ENCODE data around the gene SEMA4G.

The SEMA4G gene

DNA sequence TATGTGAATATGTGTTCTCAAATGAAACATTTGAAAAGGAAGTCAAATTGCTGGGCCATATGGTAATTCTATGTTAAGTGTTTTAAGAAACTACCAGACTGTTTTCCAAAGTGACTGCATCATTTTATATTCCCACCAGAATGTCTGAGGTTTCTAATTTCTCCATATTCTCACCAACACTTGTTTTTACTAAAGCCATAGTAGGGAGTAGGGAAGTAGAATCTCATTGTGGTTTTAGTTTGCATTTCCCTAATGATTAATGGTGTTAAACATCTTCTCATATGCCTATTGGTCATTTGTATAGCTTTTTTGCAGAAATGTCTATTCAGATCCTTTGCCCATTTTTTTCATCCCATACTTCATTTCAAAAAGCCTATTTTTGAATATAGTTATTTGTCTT lies 9.1 kb upstream of the SEMA4G start:
- no peak overlapping the region for H3K4me3 ChIP-seq (ENCODE audit: low read length)
- no peaks in the 10 kb centered on the region for H3K27me3 ChIP-seq (ENCODE audit: insufficient read depth, low read length)
- no peaks in the 10 kb centered on the region for H3K4me1 ChIP-seq (ENCODE audit: insufficient read depth, low read length)
- no peak overlapping the region for H3K9ac ChIP-seq (ENCODE audit: low read depth, low read length)
- H3K27ac ChIP-seq (ENCODE audit: low read length), result no peak overlapping the region
- peaks cover 73% of the 10 kb centered on the region for H3K36me3 ChIP-seq (ENCODE audit: insufficient read depth, low read depth, low read length)
- no peaks in the 10 kb centered on the region for H3K9me3 ChIP-seq (ENCODE audit: insufficient read depth, low read depth, low read length)

DNA sequence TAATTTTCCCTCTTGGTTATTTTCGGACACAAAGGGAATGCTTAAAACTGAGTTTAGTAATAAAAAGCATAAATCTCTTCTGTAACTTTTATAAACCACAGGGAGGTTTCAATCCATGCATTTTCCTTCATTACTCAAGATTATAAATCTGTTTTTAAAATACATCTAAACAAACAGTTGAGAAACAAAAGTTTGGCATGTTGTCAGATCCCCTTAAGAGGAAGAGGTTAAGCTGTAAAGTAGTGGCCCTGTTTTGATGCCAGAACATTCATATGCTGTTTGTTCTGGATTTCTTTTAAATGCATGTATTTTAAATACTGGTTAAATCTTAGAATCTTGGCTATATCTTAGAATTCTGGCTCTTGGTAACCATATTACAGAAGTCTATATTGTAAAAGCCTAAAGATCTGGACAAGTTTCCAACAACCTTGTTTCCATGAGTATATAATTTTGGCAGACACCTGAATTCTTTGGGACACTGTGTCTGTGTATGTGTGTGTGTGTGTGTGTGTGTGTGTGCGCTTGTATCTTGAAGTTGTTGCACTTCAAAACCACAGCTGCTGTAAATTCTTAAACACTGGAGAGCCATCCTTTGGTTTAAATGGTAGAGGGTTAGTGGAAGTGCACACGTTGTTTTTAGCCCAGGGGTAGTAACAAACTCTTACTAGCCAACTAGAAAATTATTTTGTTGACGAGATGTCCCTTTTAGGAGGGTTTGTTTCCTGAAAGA lies 6.8 kb upstream of the SEMA4G start:
- no peaks in the 10 kb centered on the region for H3K27me3 ChIP-seq (ENCODE audit: insufficient read depth, low read length)
- H3K9me3 ChIP-seq (ENCODE audit: insufficient read depth, low read depth, low read length), result no peaks in the 10 kb centered on the region
- no peaks in the 10 kb centered on the region for H3K4me1 ChIP-seq (ENCODE audit: insufficient read depth, low read length)
- H3K27ac ChIP-seq (ENCODE audit: low read length), result no peak overlapping the region
- no peak overlapping the region for H3K4me3 ChIP-seq (ENCODE audit: low read length)
- peaks cover 64% of the 10 kb centered on the region for H3K36me3 ChIP-seq (ENCODE audit: insufficient read depth, low read depth, low read length)
- H3K9ac ChIP-seq (ENCODE audit: low read depth, low read length), result no peak overlapping the region

DNA sequence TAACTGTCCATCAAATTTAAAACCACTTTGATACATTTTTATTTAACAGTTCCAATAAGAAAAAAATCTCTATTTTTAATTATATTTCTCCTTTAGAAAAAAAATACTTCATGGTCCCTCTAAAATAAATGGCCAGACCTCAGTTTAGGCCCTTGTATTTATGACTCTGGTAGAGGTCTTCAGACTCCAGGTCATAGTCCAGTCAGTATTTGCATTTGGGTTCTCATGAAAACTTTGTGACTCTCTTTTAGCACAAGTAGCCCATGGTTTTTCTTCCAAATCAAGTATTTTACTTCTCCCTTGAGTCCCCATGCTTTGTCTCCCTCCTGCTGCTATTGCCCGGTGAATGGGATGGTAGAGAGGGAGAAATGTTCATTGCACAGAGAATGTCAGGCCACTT lies 5.5 kb upstream of the SEMA4G start:
- Histone ChIP-seq H3K4me1 (ENCODE audit: insufficient read depth, low read length) (no peaks in the 10 kb centered on the region), H3K9ac (ENCODE audit: low read depth, low read length) (no peak overlapping the region), H3K27ac (ENCODE audit: low read length) (no peak overlapping the region), H3K36me3 (ENCODE audit: insufficient read depth, low read depth, low read length) (peaks cover 54% of the 10 kb centered on the region), H3K27me3 (ENCODE audit: insufficient read depth, low read length) (peaks cover 6% of the 10 kb centered on the region; the same call in 1 of the 2 replicates), H3K4me3 (ENCODE audit: low read length) (no peak overlapping the region), H3K9me3 (ENCODE audit: insufficient read depth, low read depth, low read length) (no peaks in the 10 kb centered on the region)

DNA sequence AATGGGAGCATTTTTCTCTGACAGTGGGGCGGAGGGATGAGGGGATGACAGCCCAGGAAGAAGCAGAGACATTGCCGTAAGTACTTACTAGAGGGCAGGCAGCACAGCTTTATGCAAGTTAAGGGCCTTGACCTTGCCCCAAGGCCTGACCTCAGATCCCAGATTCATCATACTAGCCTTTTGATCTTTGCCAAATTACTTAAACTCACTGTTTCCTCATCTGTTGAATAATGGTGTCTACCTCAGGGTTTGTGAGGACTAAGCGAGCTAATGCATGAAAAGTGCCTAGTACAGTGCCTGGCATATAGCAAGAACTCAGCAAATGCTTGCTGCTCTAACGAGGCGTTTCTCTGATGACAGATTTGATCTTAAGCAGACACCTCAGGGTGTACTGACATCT lies 3.5 kb upstream of the SEMA4G start:
- H3K4me3 ChIP-seq (ENCODE audit: low read length), result no peak overlapping the region
- no peaks in the 10 kb centered on the region for H3K9me3 ChIP-seq (ENCODE audit: insufficient read depth, low read depth, low read length)
- H3K4me1 ChIP-seq (ENCODE audit: insufficient read depth, low read length), result no peaks in the 10 kb centered on the region
- no peak overlapping the region for H3K9ac ChIP-seq (ENCODE audit: low read depth, low read length)
- H3K27me3 ChIP-seq (ENCODE audit: insufficient read depth, low read length), result peaks cover 13% of the 10 kb centered on the region
- peaks cover 34% of the 10 kb centered on the region for H3K36me3 ChIP-seq (ENCODE audit: insufficient read depth, low read depth, low read length)
- H3K27ac ChIP-seq (ENCODE audit: low read length), result no peak overlapping the region

DNA sequence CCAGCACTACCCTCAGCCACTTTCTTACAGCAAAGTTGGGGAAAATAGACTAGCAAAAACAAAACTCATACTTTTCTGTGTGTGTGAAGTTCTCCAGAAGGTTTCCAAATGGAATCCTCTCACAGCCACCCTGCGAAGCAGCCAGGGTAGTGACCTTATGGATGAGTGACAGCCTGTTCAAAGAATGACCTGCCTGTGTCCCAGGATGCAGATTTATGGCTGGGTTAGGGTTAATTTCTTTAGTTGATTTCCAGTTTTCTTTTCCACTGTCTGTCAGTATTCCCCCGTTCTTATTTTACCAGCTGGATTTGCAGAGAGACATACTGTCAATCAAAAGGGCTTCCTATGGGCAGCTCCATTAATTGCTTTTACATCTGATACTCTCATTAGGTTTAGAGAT lies 2.4 kb upstream of the SEMA4G start:
- no peak overlapping the region for H3K9ac ChIP-seq (ENCODE audit: low read depth, low read length)
- no peak overlapping the region for H3K27ac ChIP-seq (ENCODE audit: low read length)
- no peak overlapping the region for H3K4me3 ChIP-seq (ENCODE audit: low read length)
- no peaks in the 10 kb centered on the region for H3K9me3 ChIP-seq (ENCODE audit: insufficient read depth, low read depth, low read length)
- peaks cover 28% of the 10 kb centered on the region for H3K36me3 ChIP-seq (ENCODE audit: insufficient read depth, low read depth, low read length)
- H3K27me3 ChIP-seq (ENCODE audit: insufficient read depth, low read length), result peaks cover 13% of the 10 kb centered on the region
- no peaks in the 10 kb centered on the region for H3K4me1 ChIP-seq (ENCODE audit: insufficient read depth, low read length)

DNA sequence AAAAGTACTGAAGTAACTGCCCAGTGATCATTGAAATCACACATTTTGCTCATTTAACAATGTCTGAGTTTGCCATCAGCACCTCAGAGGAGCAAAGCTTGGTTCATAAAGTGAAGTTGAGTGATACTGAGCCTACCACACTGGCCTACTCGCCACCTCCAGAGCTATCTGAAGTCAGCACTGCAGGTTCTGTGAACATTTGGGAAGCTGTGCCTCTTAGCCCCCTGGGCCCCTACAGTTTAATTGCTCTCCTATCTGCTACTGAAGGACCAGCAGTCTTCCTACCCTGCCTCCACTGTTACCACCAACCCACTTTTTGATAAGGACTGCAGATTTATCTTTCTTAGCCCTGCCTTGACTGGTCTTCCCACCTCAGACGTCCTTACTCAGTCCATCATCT lies 2.0 kb upstream of the SEMA4G start:
- Histone ChIP-seq H3K9ac (ENCODE audit: low read depth, low read length) (no peak overlapping the region), H3K27ac (ENCODE audit: low read length) (no peak overlapping the region), H3K36me3 (ENCODE audit: insufficient read depth, low read depth, low read length) (peaks cover 24% of the 10 kb centered on the region), H3K4me3 (ENCODE audit: low read length) (no peak overlapping the region), H3K4me1 (ENCODE audit: insufficient read depth, low read length) (no peaks in the 10 kb centered on the region), H3K27me3 (ENCODE audit: insufficient read depth, low read length) (peaks cover 13% of the 10 kb centered on the region), H3K9me3 (ENCODE audit: insufficient read depth, low read depth, low read length) (no peaks in the 10 kb centered on the region)

DNA sequence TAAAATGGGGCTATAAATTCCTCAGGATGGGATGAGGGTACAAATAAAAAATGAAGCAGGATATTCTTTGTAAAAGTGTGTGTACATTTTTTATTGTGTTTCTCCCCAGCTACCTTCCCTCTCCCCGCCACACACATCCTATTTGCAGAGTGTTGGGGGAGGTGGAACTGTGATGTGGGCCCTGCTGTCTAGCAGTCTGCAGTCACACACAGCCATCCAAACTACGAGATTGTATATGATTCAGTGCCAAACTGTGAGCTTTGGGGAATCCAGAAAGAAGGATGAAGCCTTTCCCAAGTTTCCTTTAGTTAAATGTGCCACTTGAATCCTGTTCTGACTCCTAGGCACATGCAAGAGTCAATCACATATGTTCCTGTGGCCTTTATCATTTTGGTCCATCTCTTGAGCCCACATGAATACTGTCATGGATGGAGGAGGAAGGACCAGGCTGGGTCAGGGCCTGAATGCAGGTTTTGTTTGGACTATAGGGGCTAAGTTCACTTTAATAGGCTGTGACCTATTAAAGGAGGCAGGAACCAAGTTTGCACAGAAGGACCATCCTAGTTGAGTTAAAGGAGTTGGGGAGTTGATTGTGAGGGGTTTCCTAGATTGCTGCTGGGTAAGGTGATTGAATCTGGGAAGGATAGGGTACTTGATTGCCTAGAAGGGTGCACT lies 1.1 kb upstream of the SEMA4G start:
- Histone ChIP-seq H3K9ac (ENCODE audit: low read depth, low read length) (no peak overlapping the region; the same call in 1 of the 2 replicates), H3K4me1 (ENCODE audit: insufficient read depth, low read length) (no peaks in the 10 kb centered on the region), H3K27ac (ENCODE audit: low read length) (no peak overlapping the region), H3K4me3 (ENCODE audit: low read length) (peak overlapping the region; percentile 66; the same call in 1 of the 2 replicates), H3K36me3 (ENCODE audit: insufficient read depth, low read depth, low read length) (peaks cover 15% of the 10 kb centered on the region), H3K27me3 (ENCODE audit: insufficient read depth, low read length) (peaks cover 13% of the 10 kb centered on the region), H3K9me3 (ENCODE audit: insufficient read depth, low read depth, low read length) (no peaks in the 10 kb centered on the region)

DNA sequence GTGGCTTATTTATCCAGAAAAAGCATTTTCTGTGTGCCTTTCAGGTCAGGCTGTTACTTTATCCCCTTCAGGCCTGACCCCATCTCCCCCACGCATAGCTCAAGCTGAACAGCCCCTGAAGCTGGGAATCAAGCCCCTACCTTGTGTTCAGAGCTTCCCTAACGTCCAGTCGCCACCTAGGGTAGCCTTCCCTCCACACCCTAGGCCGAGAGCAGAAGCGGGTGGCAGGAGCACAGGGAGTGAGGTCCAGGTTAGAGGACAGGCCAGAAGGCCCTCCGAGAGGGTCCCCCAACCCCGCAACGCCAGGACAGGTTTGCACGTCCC lies 479 bp upstream of the SEMA4G start:
- no peaks in the 10 kb centered on the region for H3K9me3 ChIP-seq (ENCODE audit: insufficient read depth, low read depth, low read length)
- H3K4me1 ChIP-seq (ENCODE audit: insufficient read depth, low read length), result no peaks in the 10 kb centered on the region
- peaks cover 11% of the 10 kb centered on the region for H3K36me3 ChIP-seq (ENCODE audit: insufficient read depth, low read depth, low read length)
- peak overlapping the region; percentile 33; the same call in 1 of the 2 replicates for H3K9ac ChIP-seq (ENCODE audit: low read depth, low read length)
- H3K4me3 ChIP-seq (ENCODE audit: low read length), result peak overlapping the region; percentile 66
- peaks cover 13% of the 10 kb centered on the region for H3K27me3 ChIP-seq (ENCODE audit: insufficient read depth, low read length)
- no peak overlapping the region for H3K27ac ChIP-seq (ENCODE audit: low read length)

DNA sequence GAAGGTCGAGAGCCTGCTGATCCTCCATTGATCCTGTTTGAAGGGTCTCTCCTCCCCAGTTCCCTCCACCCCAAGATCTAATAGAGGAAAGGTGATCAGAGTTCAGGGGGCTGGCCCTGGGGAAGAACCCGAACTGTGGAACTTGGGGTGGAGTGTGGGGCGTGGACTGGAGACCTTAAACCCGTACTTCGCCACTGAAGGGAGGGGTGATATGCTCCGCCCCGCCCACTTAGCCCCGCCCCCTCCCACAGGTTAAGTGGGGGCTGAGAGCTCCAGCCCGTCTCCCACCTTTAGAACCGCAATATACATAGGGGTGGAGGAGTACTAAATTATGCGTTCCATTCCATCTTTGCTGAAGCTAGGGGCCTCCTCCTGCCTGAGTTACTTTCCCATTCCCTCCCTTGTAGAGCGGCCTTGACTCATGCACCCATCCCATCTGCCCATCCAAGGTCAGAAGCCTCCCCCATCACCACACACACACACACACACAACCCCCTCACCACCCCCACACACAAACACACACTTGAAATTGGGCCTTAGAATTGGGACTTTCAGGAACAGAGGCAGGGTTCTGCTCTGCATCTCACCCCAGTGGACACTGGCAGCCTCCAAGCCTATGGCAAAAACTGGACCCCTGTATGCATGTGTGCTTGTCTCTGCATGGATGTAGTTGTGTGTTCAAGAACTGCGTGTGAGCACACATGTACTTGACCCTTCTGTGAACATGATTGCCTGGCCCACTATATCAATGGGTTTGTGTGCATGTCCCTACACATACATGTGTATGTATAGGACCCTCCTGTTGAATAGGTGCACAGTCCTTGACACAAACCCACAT lies 991 bp downstream of the SEMA4G start:
- Histone ChIP-seq H3K9me3 (ENCODE audit: insufficient read depth, low read depth, low read length) (no peaks in the 10 kb centered on the region), H3K9ac (ENCODE audit: low read depth, low read length) (peak overlapping the region; percentile 13; the same call in 1 of the 2 replicates), H3K4me3 (ENCODE audit: low read length) (peak overlapping the region; percentile 78), H3K36me3 (ENCODE audit: insufficient read depth, low read depth, low read length) (peaks cover 5% of the 10 kb centered on the region), H3K4me1 (ENCODE audit: insufficient read depth, low read length) (no peaks in the 10 kb centered on the region), H3K27me3 (ENCODE audit: insufficient read depth, low read length) (peaks cover 13% of the 10 kb centered on the region), H3K27ac (ENCODE audit: low read length) (no peak overlapping the region)

DNA sequence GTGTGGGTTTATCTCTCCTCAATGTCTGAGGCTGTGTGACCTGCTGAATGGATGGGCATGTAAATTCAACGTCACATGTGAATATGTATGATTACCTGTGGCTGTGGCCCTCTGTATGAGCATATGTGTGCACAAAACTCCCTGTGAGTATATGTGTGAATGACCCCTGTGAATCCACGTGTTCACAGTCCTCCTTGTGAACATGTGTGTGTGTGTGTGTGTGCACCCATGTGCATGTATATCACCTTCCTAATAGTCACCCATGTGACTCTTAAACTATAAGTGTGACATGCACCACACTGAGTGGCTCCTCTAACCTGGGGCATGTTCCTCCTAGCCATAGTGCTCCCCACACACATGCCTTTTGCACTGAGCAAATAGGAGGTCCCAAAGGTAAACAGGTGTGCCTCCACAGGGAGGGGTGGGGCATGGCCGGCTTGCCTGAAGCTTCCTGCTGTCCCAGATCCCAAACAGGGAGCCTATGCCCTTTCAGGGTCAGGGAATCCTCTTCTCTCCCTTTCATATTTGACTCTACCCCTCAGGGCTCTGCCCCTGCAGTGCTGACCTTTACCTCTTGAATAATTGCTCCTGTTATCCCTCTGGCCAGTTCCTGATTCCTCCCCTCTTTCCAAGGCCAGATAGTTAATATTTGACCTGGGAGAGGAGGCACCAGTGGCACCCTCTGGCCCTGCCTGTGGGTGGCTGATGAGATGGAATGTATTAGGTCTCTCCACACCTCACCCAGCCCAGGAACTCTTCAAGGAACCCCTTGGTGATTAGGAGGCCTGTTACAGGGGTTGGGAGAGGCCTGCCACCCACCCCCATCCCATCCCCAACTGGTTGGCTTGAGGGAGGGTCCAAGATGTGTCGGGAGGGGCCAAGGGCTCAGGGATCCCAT lies 1.9 kb downstream of the SEMA4G start:
- no peak overlapping the region for H3K4me3 ChIP-seq (ENCODE audit: low read length)

More for the DNA sequence above, 1.9 kb downstream of the SEMA4G start:
- Histone ChIP-seq H3K4me1 (ENCODE audit: insufficient read depth, low read length) (no peaks in the 10 kb centered on the region), H3K27ac (ENCODE audit: low read length) (no peak overlapping the region), H3K36me3 (ENCODE audit: insufficient read depth, low read depth, low read length) (no peaks in the 10 kb centered on the region), H3K9me3 (ENCODE audit: insufficient read depth, low read depth, low read length) (no peaks in the 10 kb centered on the region), H3K9ac (ENCODE audit: low read depth, low read length) (no peak overlapping the region), H3K27me3 (ENCODE audit: insufficient read depth, low read length) (peaks cover 13% of the 10 kb centered on the region)
